ENCODE measurements around the gene ZNF672. TPM values are rescaled to one million over a fixed set of nuclear protein-coding genes. Genes with fewer than 3 reads are reported as not detected.

The ZNF672 gene
- total and polyA plus RNA-seq, 2 of the 13 experiments (the other 11 are each of a cell fraction or from before 2014, with no cell fraction given): 17.2 to 22.9 TPM

- TF ChIP-seq ZNF784 (CRISPR knock-in tag; IDR thresholded peaks at IDR 0.05; ENCODE audit: borderline replicate concordance) (no peak), SCMH1 (CRISPR knock-in tag; IDR thresholded peaks at IDR 0.05; ENCODE audit: borderline replicate concordance) (no peak), CBX1 (IDR thresholded peaks at IDR 0.05; ENCODE audit: low read depth) (peak; percentile 45), MXI1 (IDR thresholded peaks at IDR 0.05; ENCODE audit: borderline replicate concordance, low read depth, low read length) (0 out of 3 replicates have a peak, but pooled peaks have one; percentile 34), CERS6 (CRISPR knock-in tag; IDR thresholded peaks at IDR 0.05) (no peak), DNMT1 (CRISPR knock-in tag; IDR thresholded peaks at IDR 0.05) (no peak; the same call in 1 of the 2 replicates), AHR (CRISPR knock-in tag; IDR thresholded peaks at IDR 0.05) (no peak), SMARCE1 (IDR thresholded peaks at IDR 0.05; ENCODE audit: borderline replicate concordance) (no peak), ZKSCAN5 (CRISPR knock-in tag; IDR thresholded peaks at IDR 0.05) (no peak), FUBP1 (CRISPR knock-in tag; IDR thresholded peaks at IDR 0.05; ENCODE audit: borderline replicate concordance) (no peak), STAT5B (CRISPR knock-in tag; IDR thresholded peaks at IDR 0.05) (no peak), HES4 (CRISPR knock-in tag; IDR thresholded peaks at IDR 0.05; ENCODE audit: borderline replicate concordance) (no peak), CBX5 (CRISPR knock-in tag; IDR thresholded peaks at IDR 0.05; ENCODE audit: borderline replicate concordance) (peak; percentile 12; the same call in 1 of the 2 replicates), TBX2 (CRISPR knock-in tag; IDR thresholded peaks at IDR 0.05; ENCODE audit: borderline replicate concordance) (no peak), ZSCAN22 (CRISPR knock-in tag; IDR thresholded peaks at IDR 0.05) (no peak), ZFP91 (CRISPR knock-in tag; IDR thresholded peaks at IDR 0.05; ENCODE audit: borderline replicate concordance) (0 out of 2 replicates have a peak, but pooled peaks have one; percentile 28), ZNF264 (CRISPR knock-in tag; IDR thresholded peaks at IDR 0.05) (no peak), FOXK2 (IDR thresholded peaks at IDR 0.05) (no peak), DRAP1 (CRISPR knock-in tag; IDR thresholded peaks at IDR 0.05) (peak; percentile 49; the same call in 1 of the 2 replicates), YEATS2 (CRISPR knock-in tag; IDR thresholded peaks at IDR 0.05; ENCODE audit: borderline replicate concordance) (peak; percentile 80; the same call in 1 of the 2 replicates)
- TF ChIP-seq, protein P1, sequence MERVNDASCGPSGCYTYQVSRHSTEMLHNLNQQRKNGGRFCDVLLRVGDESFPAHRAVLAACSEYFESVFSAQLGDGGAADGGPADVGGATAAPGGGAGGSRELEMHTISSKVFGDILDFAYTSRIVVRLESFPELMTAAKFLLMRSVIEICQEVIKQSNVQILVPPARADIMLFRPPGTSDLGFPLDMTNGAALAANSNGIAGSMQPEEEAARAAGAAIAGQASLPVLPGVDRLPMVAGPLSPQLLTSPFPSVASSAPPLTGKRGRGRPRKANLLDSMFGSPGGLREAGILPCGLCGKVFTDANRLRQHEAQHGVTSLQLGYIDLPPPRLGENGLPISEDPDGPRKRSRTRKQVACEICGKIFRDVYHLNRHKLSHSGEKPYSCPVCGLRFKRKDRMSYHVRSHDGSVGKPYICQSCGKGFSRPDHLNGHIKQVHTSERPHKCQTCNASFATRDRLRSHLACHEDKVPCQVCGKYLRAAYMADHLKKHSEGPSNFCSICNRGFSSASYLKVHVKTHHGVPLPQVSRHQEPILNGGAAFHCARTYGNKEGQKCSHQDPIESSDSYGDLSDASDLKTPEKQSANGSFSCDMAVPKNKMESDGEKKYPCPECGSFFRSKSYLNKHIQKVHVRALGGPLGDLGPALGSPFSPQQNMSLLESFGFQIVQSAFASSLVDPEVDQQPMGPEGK (CRISPR knock-in tag; IDR thresholded peaks at IDR 0.05): no peak; the same call in none of the 2 replicates
Observed at GRCh38 chr1:248858891-248859889, 21.2 kb downstream of the ZNF672 start, which contains the start of gene ZNF692 (continued).

Measured in HepG2 (cell line).